Measurements from ENCODE around the gene KIAA0232.

Gene KIAA0232

GRCh38 chr4:6875431-6875831 is 92.9 kb downstream of the KIAA0232 start:
- H3K9me3 ChIP-seq (ENCODE audit: insufficient read depth, low read length), result no peaks in the 10 kb centered on the region
- H3K79me2 ChIP-seq (ENCODE audit: low read length), result no peaks in the 10 kb centered on the region
- no peak overlapping the region for H3K4me3 ChIP-seq (ENCODE audit: low read length)
- H3K9ac ChIP-seq (ENCODE audit: low read length), result no peak overlapping the region
- no peaks in the 10 kb centered on the region; the same call in 1 of the 2 replicates for H3K4me1 ChIP-seq (ENCODE audit: low read length)
- H2AFZ ChIP-seq (ENCODE audit: low read depth, low read length), result no peak overlapping the region
- H3K36me3 ChIP-seq (replicated peaks; ENCODE audit: low read depth, low read length), result peaks cover 6% of the 10 kb centered on the region
- no peak overlapping the region for H3K4me2 ChIP-seq (ENCODE audit: low read length)
- no peaks in the 10 kb centered on the region for H4K20me1 ChIP-seq (ENCODE audit: insufficient read depth, low read length)
- H3K27me3 ChIP-seq (ENCODE audit: low read depth, low read length), result no peaks in the 10 kb centered on the region
- TF ChIP-seq CTCF (IDR thresholded peaks at IDR 0.05; ENCODE audit: low read depth, low read length), result no peak
- TF ChIP-seq EZH2phosphoT487 (IDR thresholded peaks at IDR 0.05; ENCODE audit: low read depth), result no peak
- no peak overlapping the region for H3K27ac ChIP-seq (ENCODE audit: low read length)

- Histone ChIP-seq H3K27ac (ENCODE audit: low read length) (no peak overlapping the region), H4K20me1 (ENCODE audit: insufficient read depth, low read length) (no peaks in the 10 kb centered on the region), H3K27me3 (ENCODE audit: low read depth, low read length) (no peaks in the 10 kb centered on the region), H3K9me3 (ENCODE audit: insufficient read depth, low read length) (no peaks in the 10 kb centered on the region), H3K4me2 (ENCODE audit: low read length) (no peak overlapping the region), H3K36me3 (replicated peaks; ENCODE audit: low read depth, low read length) (peaks cover 14% of the 10 kb centered on the region), H3K79me2 (ENCODE audit: low read length) (no peaks in the 10 kb centered on the region), H3K9ac (ENCODE audit: low read length) (no peak overlapping the region), H3K4me1 (ENCODE audit: low read length) (no peaks in the 10 kb centered on the region; the same call in 1 of the 2 replicates), H2AFZ (ENCODE audit: low read depth, low read length) (no peak overlapping the region), H3K4me3 (ENCODE audit: low read length) (no peak overlapping the region)
- no peak for TF ChIP-seq EZH2phosphoT487 (IDR thresholded peaks at IDR 0.05; ENCODE audit: low read depth)
- no peak for TF ChIP-seq CTCF (IDR thresholded peaks at IDR 0.05; ENCODE audit: low read depth, low read length)
These were observed 93.9 kb downstream of the KIAA0232 start for GRCh38 chr4:6876440-6876839.

GRCh38 chr4:6877067-6877466 is 94.5 kb downstream of the KIAA0232 start:
- peaks cover 17% of the 10 kb centered on the region for H3K36me3 ChIP-seq (replicated peaks; ENCODE audit: low read depth, low read length)
- TF ChIP-seq CTCF (IDR thresholded peaks at IDR 0.05; ENCODE audit: low read depth, low read length), result no peak
- TF ChIP-seq EZH2phosphoT487 (IDR thresholded peaks at IDR 0.05; ENCODE audit: low read depth), result no peak
- no peaks in the 10 kb centered on the region; the same call in 1 of the 2 replicates for H3K4me1 ChIP-seq (ENCODE audit: low read length)
- H3K79me2 ChIP-seq (ENCODE audit: low read length), result no peaks in the 10 kb centered on the region
- no peak overlapping the region for H2AFZ ChIP-seq (ENCODE audit: low read depth, low read length)
- H3K27me3 ChIP-seq (ENCODE audit: low read depth, low read length), result no peaks in the 10 kb centered on the region
- H4K20me1 ChIP-seq (ENCODE audit: insufficient read depth, low read length), result no peaks in the 10 kb centered on the region
- no peaks in the 10 kb centered on the region for H3K9me3 ChIP-seq (ENCODE audit: insufficient read depth, low read length)
- H3K9ac ChIP-seq (ENCODE audit: low read length), result no peak overlapping the region
- H3K27ac ChIP-seq (ENCODE audit: low read length), result no peak overlapping the region
- no peak overlapping the region for H3K4me3 ChIP-seq (ENCODE audit: low read length)
- H3K4me2 ChIP-seq (ENCODE audit: low read length), result no peak overlapping the region

- H2AFZ ChIP-seq (ENCODE audit: low read depth, low read length), result no peak overlapping the region
- no peak overlapping the region for H3K9ac ChIP-seq (ENCODE audit: low read length)
- no peaks in the 10 kb centered on the region for H4K20me1 ChIP-seq (ENCODE audit: insufficient read depth, low read length)
- no peak overlapping the region for H3K27ac ChIP-seq (ENCODE audit: low read length)
- H3K79me2 ChIP-seq (ENCODE audit: low read length), result no peaks in the 10 kb centered on the region
- no peak overlapping the region for H3K4me2 ChIP-seq (ENCODE audit: low read length)
- no peaks in the 10 kb centered on the region for H3K9me3 ChIP-seq (ENCODE audit: insufficient read depth, low read length)
- no peak overlapping the region for H3K4me3 ChIP-seq (ENCODE audit: low read length)
- no peak for TF ChIP-seq EZH2phosphoT487 (IDR thresholded peaks at IDR 0.05; ENCODE audit: low read depth)
- no peak for TF ChIP-seq CTCF (IDR thresholded peaks at IDR 0.05; ENCODE audit: low read depth, low read length)
- peaks cover 24% of the 10 kb centered on the region for H3K36me3 ChIP-seq (replicated peaks; ENCODE audit: low read depth, low read length)
- H3K4me1 ChIP-seq (ENCODE audit: low read length), result no peaks in the 10 kb centered on the region; the same call in 1 of the 2 replicates
- no peaks in the 10 kb centered on the region for H3K27me3 ChIP-seq (ENCODE audit: low read depth, low read length)
These were observed 96.0 kb downstream of the KIAA0232 start for GRCh38 chr4:6878451-6879059.

Measured in OCI-LY3 (cell line).